Stimulated activated CD4-positive, alpha-beta T cell treated with anti-CD3 and anti-CD28 coated beads, Interleukin-4, amount 100 ng/mL, for 4 hours (primary cell): ENCODE data around the gene ADGB.
"Not testable (repeated sequence)": the region's sequence is repeated elsewhere in the genome, so short reads cannot be mapped to it uniquely, and the experiment has no call there.

ENCODE experiments used
- DNase-seq, 2 experiments: peaks; one replicate each; pipeline ENCODE4 v3.0.0-alpha.2; 2020

ADGB gene

DNA sequence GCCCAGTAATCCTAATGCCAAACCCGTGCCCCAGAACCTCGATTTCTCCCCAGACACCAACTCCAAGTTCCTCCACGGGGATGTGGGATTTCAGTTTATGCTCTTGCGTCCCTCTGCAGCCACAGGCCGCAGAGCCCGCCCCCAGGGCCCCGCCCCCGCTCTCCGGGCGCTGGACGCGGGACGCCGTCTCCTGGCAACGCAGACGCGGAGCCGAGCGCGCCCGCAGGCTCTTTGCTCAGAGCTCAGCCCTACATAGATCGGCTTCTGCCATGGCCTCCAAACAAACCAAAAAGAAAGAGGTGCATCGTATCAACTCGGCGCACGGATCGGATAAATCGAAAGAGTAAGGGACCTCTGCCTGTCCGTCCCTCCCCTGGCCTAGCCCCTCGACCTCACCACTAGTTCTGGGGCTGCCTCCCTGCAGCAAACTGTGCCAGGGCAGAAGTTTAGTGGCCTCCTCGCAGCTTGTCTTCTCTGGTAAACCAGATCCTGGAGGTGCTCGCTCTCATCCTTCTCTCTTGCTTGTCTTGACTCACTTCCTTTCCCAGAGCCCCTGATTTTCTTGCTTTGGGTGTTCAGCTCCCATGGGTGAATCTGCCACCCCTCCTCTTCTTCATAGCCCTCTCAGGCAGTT, at the start of gene ADGB:
Gene ADGB, plus strand, starts transcription at position 201 of the 634 bp plus-strand sequence. Its CDS starts 69 bp downstream, at position 270.
- DNase-seq = no peak

- no peak for DNase-seq
These were observed 47.9 kb upstream of the ADGB start for GRCh38 chr6:146550911-146551310.

GRCh38 chr6:146551545-146551944, 47.2 kb upstream of the ADGB start:
- DNase-seq = no peak

DNA sequence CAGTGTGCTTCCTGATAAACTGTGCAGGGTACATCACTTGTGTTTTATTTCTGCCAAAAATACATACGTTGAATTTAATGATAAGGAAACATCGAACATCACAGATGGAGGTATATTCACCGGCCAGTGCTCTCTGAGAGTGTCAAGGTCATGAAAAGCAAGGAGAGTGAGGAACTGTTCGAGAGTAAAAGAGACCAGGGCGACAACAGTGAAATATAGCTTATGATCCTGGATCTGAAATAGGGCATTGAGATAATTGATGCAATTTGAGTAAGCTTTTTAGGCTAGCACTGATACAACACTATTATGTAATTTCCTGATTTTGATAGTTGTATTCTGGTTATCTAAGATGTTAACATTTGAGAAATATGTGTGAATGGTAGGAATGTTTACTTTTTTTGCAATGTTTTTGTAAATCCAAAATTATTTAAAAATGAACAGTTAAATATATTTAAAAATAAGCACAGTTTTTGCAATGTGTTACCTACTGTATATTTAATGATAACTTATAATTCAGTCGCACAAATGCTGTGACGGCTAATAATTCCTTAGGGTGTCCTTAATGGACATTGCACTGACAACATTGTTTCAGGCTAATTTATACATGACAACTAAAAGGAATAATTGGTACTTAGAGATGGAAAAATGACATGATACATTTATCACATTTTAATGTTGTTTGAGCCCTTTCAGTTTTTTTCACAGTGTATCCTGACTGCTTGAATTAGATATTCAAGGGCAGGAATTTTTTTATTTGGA, 45.2 kb upstream of the ADGB start:
- DNase-seq = no peak

DNA sequence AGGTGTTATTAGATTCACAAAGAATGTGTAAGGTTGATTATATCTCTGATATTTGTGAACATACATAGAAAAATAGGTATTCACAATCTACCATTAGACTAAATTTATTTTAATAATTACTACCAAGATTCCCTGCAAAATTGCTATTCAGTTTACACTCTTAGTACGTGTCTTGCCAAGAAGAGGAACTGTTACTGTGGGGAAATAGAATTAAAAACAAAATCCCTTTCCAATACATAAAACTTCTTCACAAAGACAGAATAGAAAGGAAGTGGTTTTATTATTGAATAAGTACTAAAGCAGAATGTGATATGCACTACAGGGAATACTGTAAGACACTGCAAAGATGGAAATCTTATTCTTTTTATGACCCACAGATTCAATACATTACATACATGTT, 38.2 kb upstream of the ADGB start:
- no peak for DNase-seq

DNA sequence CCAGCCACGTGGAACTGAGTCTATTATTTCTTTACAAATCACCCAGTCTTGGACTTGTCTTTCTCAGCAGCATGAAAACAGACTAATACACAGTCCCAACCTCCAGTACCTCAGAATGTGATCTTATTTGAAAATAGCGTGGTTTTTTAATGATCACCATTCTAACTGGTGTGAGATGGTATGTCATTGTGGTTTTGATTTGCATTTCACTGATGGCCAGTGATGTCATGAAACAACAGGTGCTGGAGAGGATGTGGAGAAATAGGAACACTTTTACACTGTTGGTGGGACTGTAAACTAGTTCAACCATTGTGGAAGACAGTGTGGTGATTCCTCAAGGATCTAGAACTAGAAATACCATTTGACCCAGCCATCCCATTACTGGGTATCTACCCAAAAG, 32.1 kb upstream of the ADGB start:
- DNase-seq = not testable (repeated sequence)

GRCh38 chr6:146568619-146569018, 30.2 kb upstream of the ADGB start:
- DNase-seq = not testable (repeated sequence)

DNA sequence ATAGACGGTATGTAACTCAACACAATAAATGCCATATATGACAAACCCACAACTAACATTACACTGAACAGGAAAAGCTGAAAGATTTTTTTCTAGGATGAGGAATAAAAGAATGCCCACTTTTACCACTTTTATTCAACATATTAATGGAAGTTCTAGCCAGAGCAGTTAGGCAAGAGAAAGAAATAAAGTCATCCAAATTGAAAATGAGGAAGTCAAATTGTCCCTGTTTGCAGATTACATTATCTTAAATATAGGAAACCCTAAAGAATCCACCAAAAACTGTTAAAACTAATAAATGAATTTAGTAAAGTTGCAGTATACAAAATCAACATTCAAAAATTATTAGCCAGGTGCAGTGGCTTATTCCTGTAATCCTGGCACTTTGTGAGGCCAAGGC, 24.6 kb upstream of the ADGB start:
- DNase-seq = no peak

DNA sequence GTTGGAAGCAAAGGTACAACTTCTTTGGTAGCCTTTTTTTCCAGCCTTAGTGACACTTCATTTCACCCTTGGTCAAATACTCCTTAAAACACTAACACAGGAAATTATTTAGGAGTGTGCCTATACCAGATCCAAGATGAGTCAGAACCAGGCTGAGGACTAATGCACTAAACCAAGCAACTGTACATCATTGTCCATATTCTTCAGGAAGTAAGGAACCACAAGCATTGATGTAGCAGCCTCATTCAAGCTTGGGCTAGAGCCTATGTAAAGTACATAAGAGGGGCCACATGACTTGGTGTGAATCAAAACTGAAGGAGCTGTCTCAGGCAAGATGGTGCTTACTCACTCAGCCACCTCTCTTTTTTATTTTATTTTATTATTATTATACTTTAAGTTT, 20.7 kb upstream of the ADGB start:
- DNase-seq = no peak

GRCh38 chr6:146581968-146582367, 16.8 kb upstream of the ADGB start:
- DNase-seq = no peak

DNA sequence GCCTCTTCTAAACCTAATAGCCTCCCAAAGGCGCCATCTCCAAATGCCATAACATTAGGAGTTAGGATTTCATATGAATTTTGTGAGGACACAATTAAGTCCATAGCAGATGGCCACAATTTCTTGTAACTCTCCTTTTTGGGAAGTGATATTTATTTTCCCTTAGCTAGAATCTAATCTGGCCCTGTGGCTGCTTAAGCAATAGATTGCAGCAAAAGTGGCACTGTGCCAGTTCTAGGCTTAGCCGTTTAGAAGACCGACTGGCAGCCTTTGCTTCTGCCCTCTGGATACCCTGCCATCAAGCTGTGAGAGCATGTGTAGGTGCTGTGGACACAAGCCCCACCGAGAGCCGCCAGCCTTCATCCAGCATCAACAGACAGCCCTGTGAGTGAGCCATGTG, 15.9 kb upstream of the ADGB start:
- DNase-seq = no peak

GRCh38 chr6:146583966-146584365, 14.8 kb upstream of the ADGB start:
- no peak for DNase-seq

DNA sequence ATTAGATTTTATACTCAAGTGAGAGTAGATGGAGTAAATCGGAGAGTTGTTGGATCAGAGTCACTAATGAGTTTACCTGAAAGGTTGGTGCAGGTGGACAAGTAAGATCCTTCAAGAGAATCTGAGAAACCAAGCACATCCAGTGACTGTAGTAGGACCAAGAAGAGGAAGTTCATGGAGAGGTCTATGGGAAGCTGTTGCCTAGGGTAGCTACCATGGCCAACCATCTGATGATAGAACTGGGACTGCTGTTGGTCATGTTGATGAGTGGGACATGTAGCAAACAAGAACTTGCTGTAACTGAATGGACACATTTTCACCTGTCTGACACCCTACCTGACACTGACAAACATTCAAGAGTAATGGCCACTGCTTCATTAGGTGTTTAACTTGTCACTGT, 11.3 kb upstream of the ADGB start:
- no peak for DNase-seq

- no peak for DNase-seq
These were observed 8.3 kb upstream of the ADGB start for GRCh38 chr6:146590492-146590891.

DNA sequence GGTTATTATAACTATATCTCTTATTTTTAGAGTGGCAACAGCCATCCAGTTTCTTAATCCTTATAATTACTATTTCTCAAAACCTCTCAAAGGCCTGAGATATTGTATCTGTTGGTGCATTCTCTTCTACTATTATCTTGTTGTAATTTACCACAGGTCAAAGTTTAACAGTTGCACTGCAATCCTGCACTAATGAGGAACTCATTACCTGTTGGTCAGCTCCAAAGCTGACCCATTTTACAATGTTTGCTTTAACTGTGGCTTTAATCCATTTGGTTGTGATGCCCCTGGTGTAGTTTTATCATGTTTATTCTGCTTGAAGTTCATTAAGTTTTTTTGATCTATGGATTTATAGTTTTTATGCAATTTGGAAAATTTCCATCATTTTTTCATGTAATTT, 6.3 kb upstream of the ADGB start:
- no peak for DNase-seq

DNA sequence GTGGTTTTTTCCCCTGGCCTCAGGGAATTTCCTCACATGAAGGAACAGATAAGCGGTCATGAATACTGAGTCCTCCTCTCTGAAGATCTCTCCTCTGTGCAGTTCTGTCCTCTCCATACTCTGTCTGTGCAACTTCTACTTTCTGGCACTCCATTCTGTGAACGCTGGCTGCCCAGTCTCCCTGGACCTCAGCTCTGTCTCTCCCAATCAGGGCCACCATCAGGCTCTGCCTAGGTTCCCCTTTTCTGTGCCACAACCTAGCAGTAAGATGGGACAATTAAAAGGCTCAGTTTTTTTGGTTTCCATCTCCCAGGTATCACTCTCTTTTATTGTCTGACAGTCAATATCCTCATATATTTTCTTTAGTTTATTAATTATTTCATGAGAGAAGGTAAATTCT, 4.8 kb upstream of the ADGB start:
- DNase-seq = no peak

- DNase-seq = no peak
These were observed 4.3 kb upstream of the ADGB start for GRCh38 chr6:146594495-146594894.

GRCh38 chr6:146595972-146596731, 2.6 kb upstream of the ADGB start:
- DNase-seq = no peak

DNA sequence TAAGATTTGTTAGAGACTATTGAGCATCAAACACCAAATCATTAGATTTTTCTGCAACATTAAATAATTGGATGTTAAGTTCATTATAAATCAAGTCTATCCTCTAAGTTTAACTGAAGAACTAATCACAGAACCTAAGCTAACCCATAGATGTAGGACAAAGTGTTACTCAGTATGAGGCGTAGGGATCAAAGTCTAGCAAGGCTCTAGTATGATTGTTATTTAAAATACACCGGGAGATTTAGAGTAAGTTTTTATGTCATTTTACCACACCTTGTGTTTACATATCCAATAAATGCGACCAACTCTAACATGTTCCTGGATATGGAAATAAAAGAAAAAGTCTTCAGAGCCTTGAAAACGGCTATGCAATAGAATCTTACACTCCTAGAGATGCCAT, 2.6 kb downstream of the ADGB start:
- no peak for DNase-seq

DNA sequence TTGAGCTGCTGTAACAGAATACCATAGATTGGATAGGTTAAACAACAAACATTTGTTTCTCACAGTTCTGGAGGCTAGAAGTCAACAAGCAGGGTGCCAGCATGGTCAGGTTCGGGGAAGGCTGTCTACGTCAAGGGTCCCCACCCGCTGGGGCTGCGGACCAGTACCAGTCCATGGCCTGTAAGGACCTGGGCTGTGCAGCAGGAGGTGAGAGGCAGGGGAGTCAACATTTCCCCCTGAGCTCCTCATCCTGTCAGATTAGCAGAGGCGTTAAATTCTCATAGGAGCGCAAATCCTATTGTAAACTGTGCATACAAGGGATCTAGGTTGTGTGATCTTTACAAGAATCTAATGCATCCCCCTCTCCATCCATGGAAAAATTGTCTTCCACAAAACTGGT, 3.8 kb downstream of the ADGB start:
- DNase-seq = no peak

DNA sequence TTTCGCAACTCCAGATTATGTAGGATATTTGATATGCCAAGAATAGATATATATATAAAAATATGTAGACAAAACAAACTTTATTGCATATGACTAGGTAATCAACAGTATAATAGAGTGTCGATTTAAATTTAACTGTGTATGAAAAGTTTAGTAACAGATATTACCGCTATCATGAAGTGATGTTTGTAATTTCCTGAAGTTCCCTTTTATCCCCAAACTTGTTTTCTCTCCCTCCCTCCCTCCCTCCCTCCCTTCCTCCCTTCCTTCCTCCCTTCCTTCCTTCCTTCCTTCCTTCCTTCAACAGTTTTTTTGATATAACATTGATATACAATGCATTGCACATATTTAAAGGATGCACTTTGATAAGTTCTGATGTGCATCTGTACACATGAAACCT, 15.2 kb downstream of the ADGB start:
- DNase-seq = no peak

GRCh38 chr6:146620655-146621054, 21.9 kb downstream of the ADGB start:
- no peak for DNase-seq

- no peak for DNase-seq
These were observed 29.6 kb downstream of the ADGB start for GRCh38 chr6:146628350-146628749.

GRCh38 chr6:146634022-146634421, 35.2 kb downstream of the ADGB start:
- no peak for DNase-seq
